IMR-90 (cell line): Measurements from ENCODE around the gene TRAF3IP1. TPM values are rescaled to one million over a fixed set of nuclear protein-coding genes. Genes with fewer than 3 reads are reported as not detected.

Experiments used
- ATAC-seq: fragments of 200-7000 bp; cut with Tn5 transposase; 2 replicates; pipeline ENCODE4 v1.9.1; 2020; ENCODE audit warnings: low read depth, mild to moderate bottlenecking, moderate library complexity
- BruUV-seq: library from RNA; stranded (reverse); fragments of 400-500 nt; replicated peaks from 2 replicates; lab custom pipeline; 2021; lab: Mats Ljungman, UMichigan
- CTCF ChIA-PET: fragments of 300-600 bp; formaldehyde crosslinking; extraction: SDS; loops from one replicate; lab custom pipeline; 2021; ENCODE audit warnings: antibody characterized with exemption; lab: Yijun Ruan, JAX
- POLR2A ChIA-PET: fragments of 300-600 bp; sonication (Branson Sonifier 250); formaldehyde crosslinking; loops from one replicate; lab custom pipeline; 2022; ENCODE audit warnings: antibody characterized with exemption; ENCODE audit not compliant: unreplicated experiment; lab: Charles Lee
- DNase-seq: peaks from one replicate; pipeline ENCODE4 v3.0.0; 2013
- H2AFZ ChIP-seq: replicated peaks from 2 replicates; pipeline ENCODE3; 2013; ENCODE audit warnings: low read length, mild to moderate bottlenecking; ENCODE audit not compliant: poor library complexity
- H2AK5ac ChIP-seq: 2 replicates; pipeline ENCODE4 v1.6.1; 2013; ENCODE audit warnings: low read depth, low read length, inconsistent platforms
- H2AK9ac ChIP-seq: replicated peaks from 2 replicates; pipeline ENCODE3; 2013; ENCODE audit warnings: mild to moderate bottlenecking, low read depth, low read length, moderate library complexity; ENCODE audit not compliant: poor library complexity
- H2BK120ac ChIP-seq: 2 replicates; pipeline ENCODE4 v1.6.1; 2013; ENCODE audit warnings: low read depth, low read length, inconsistent platforms
- H2BK15ac ChIP-seq: 3 replicates; pipeline ENCODE4 v1.6.1; 2013; ENCODE audit warnings: low read depth, low read length, inconsistent platforms
- H2BK20ac ChIP-seq: 2 replicates; pipeline ENCODE4 v1.6.1; 2013; ENCODE audit warnings: low read depth, mild to moderate bottlenecking, inconsistent platforms, low read length, moderate library complexity
- H2BK5ac ChIP-seq: 2 replicates; pipeline ENCODE4 v1.6.1; 2013; ENCODE audit warnings: mild to moderate bottlenecking, low read depth, low read length, inconsistent platforms; ENCODE audit not compliant: poor library complexity, severe bottlenecking
- H3K14ac ChIP-seq: replicated peaks from 2 replicates; pipeline ENCODE4 v1.6.1; 2013; ENCODE audit warnings: low read depth, low read length, inconsistent platforms
- H3K18ac ChIP-seq: 2 replicates; pipeline ENCODE4 v1.6.1; 2013; ENCODE audit warnings: low read depth, low read length, control low read depth
- H3K23ac ChIP-seq: 2 replicates; pipeline ENCODE4 v1.6.1; 2013; ENCODE audit warnings: low read depth, low read length, inconsistent platforms
- H3K27ac ChIP-seq: 2 replicates; pipeline ENCODE4 v1.5.1; 2013; ENCODE audit warnings: mild to moderate bottlenecking, control low read depth, low read length; ENCODE audit not compliant: insufficient read depth
- H3K27me3 ChIP-seq: 2 replicates; pipeline ENCODE4 v1.6.1; 2013; ENCODE audit warnings: low read length; ENCODE audit not compliant: control insufficient read depth, insufficient read depth
- H3K36me3 ChIP-seq: 2 replicates; pipeline ENCODE4 v1.6.1; 2013; ENCODE audit warnings: low read length, mixed read lengths; ENCODE audit not compliant: control insufficient read depth, insufficient read depth
- H3K4ac ChIP-seq: 2 replicates; pipeline ENCODE4 v1.6.1; 2013; ENCODE audit warnings: low read depth, low read length, inconsistent platforms
- H3K4me1 ChIP-seq: 2 replicates; pipeline ENCODE4 v1.6.1; 2013; ENCODE audit warnings: low read length, mixed read lengths; ENCODE audit not compliant: control insufficient read depth, insufficient read depth
- H3K4me2 ChIP-seq: 2 replicates; pipeline ENCODE4 v1.6.1; 2013; ENCODE audit warnings: low read depth, mild to moderate bottlenecking, control low read depth, low read length, moderate library complexity
- H3K4me3 ChIP-seq: 2 replicates; pipeline ENCODE4 v1.5.1; 2013; ENCODE audit warnings: low read depth, mild to moderate bottlenecking, control low read depth, low read length, moderate library complexity; ENCODE audit not compliant: insufficient read depth
- H3K56ac ChIP-seq: 2 replicates; pipeline ENCODE4 v1.6.1; 2013; ENCODE audit warnings: low read length, inconsistent platforms; ENCODE audit not compliant: insufficient read depth; ENCODE audit errors: extremely low read depth
- H3K79me1 ChIP-seq, 2 experiments: 2 replicates each; pipeline ENCODE4 v1.6.1; 2013; ENCODE audit warnings: low read length in 2 of 2, inconsistent platforms in 1 of 2, low read depth in 1 of 2
- H3K9ac ChIP-seq: 2 replicates; pipeline ENCODE4 v1.6.1; 2013; ENCODE audit warnings: low read depth, low read length, control low read depth
- H3K9me1 ChIP-seq: 2 replicates; pipeline ENCODE4 v1.6.1; 2013; ENCODE audit warnings: low read length, inconsistent platforms; ENCODE audit not compliant: insufficient read depth
- H3K9me3 ChIP-seq: 2 replicates; pipeline ENCODE4 v1.6.1; 2013; ENCODE audit warnings: low read length; ENCODE audit not compliant: control insufficient read depth, insufficient read depth
- H4K20me1 ChIP-seq: 2 replicates; pipeline ENCODE4 v1.6.1; 2013; ENCODE audit warnings: low read length, inconsistent platforms; ENCODE audit not compliant: insufficient read depth
- H4K5ac ChIP-seq: 2 replicates; pipeline ENCODE4 v1.6.1; 2013; ENCODE audit warnings: mild to moderate bottlenecking, low read depth, low read length, control low read depth
- H4K8ac ChIP-seq, 2 experiments: 2 replicates each; pipeline ENCODE4 v1.6.1; 2013; ENCODE audit warnings: low read depth in 2 of 2, low read length in 2 of 2, control low read depth in 1 of 2, inconsistent platforms in 1 of 2
- H4K91ac ChIP-seq: 2 replicates; pipeline ENCODE4 v1.6.1; 2013; ENCODE audit warnings: low read depth, low read length, inconsistent platforms; ENCODE audit not compliant: insufficient read depth
- BHLHE40 ChIP-seq: fragments of 150-350 bp; IDR thresholded peaks from 2 replicates; pipeline ENCODE4 v1.6.1; 2016; ENCODE audit warnings: mild to moderate bottlenecking, low read depth, low read length
- CEBPB ChIP-seq: IDR thresholded peaks from 2 replicates; pipeline ENCODE4 v1.6.1; 2012; ENCODE audit warnings: low read depth, low read length, improper control_type of control experiment
- CHD1 ChIP-seq: IDR thresholded peaks from 2 replicates; pipeline ENCODE4 v1.6.1; 2012; ENCODE audit warnings: low read depth, low read length, improper control_type of control experiment
- FOS ChIP-seq: fragments of 150-350 bp; IDR thresholded peaks from 2 replicates; pipeline ENCODE4 v1.6.1; 2016; ENCODE audit warnings: low read depth, low read length
- MAFK ChIP-seq: IDR thresholded peaks from 2 replicates; pipeline ENCODE4 v1.6.1; 2012; ENCODE audit warnings: low read depth, low read length, improper control_type of control experiment
- MAZ ChIP-seq: IDR thresholded peaks from 2 replicates; pipeline ENCODE4 v1.6.1; 2012; ENCODE audit warnings: low read depth, mild to moderate bottlenecking, low read length, improper control_type of control experiment, moderate library complexity, borderline replicate concordance
- MXI1 ChIP-seq: IDR thresholded peaks from 2 replicates; pipeline ENCODE4 v1.6.1; 2012; ENCODE audit warnings: low read depth, mild to moderate bottlenecking, low read length, moderate library complexity, borderline replicate concordance
- NFE2L2 ChIP-seq: fragments of 150-350 bp; IDR thresholded peaks from 2 replicates; pipeline ENCODE4 v1.6.1; 2016; ENCODE audit warnings: low read depth, mild to moderate bottlenecking, low read length
- POLR2A ChIP-seq: IDR thresholded peaks from 2 replicates; pipeline ENCODE4 v1.6.1; 2012; ENCODE audit warnings: mild to moderate bottlenecking, low read depth, low read length
- RAD21 ChIP-seq: IDR thresholded peaks from 2 replicates; pipeline ENCODE4 v1.6.1; 2012; ENCODE audit warnings: low read length, improper control_type of control experiment
- RCOR1 ChIP-seq: IDR thresholded peaks from 2 replicates; pipeline ENCODE4 v1.6.1; 2012; ENCODE audit warnings: mild to moderate bottlenecking, low read length, improper control_type of control experiment; ENCODE audit not compliant: insufficient replicate concordance
- RFX5 ChIP-seq: IDR thresholded peaks from 2 replicates; pipeline ENCODE4 v1.8.0; 2012; ENCODE audit warnings: low read depth, mild to moderate bottlenecking, low read length, moderate library complexity
- SMC3 ChIP-seq: fragments of 150-350 bp; IDR thresholded peaks from 2 replicates; pipeline ENCODE4 v1.6.1; 2016; ENCODE audit warnings: low read depth, mild to moderate bottlenecking, antibody characterized with exemption, low read length, moderate library complexity
- WGBS, 2 experiments: methylation state at CpG; one replicate each; pipeline versions ENCODE4 v1.1.5 to v1.1.7; 2013; ENCODE audit warnings: missing lambda C conversion rate in 2 of 2; ENCODE audit not compliant: insufficient read length in 1 of 2; ENCODE audit errors: extremely low coverage in 2 of 2; 5-methylcytosine and 5-hydroxymethylcytosine counted together
- dilution Hi-C: fragments of 300-500 bp; cut with HindIII; formaldehyde crosslinking; loops from one replicate; pipeline ENCODE4 v1.14.3; 2018; ENCODE audit warnings: low sequenced_read_pairs; ENCODE audit not compliant: unreplicated experiment
- in situ Hi-C: fragments of 300-500 bp; cut with MboI; formaldehyde crosslinking; loops from 3 replicates; pipeline ENCODE4 v1.14.3; 2019; ENCODE audit warnings: low sequenced_read_pairs, inconsistent platforms, mixed read lengths
- intact Hi-C: fragments of 100-400 bp; cut with micrococcal nuclease; formaldehyde crosslinking; loops from 2 replicates; pipeline ENCODE4 v1.10.0; 2022
- polyA plus RNA-seq, 3 experiments: library from polyadenylated mRNA; depleted of rRNA; stranded (reverse); fragments of >200 nt; gene quantifications; 2 replicates each; pipeline ENCODE4 v1.2.3, GENCODE V29; 2012; ENCODE audit warnings: low replicate concordance in 1 of 3
- total RNA-seq: library from RNA; depleted of rRNA; stranded (reverse); fragments of >200 nt; gene quantifications from 2 replicates; pipeline ENCODE4 v1.2.3, GENCODE V29; 2012
- TF ChIP-seq, protein P1 (sequence below): conservative IDR thresholded peaks from 2 replicates; pipeline ENCODE4 v1.5.1; 2012; ENCODE audit warnings: mild to moderate bottlenecking, low read depth, low read length, improper control_type of control experiment
- TF ChIP-seq, protein P2 (sequence below): fragments of 150-350 bp; IDR thresholded peaks from 2 replicates; pipeline ENCODE4 v1.6.1; 2016; ENCODE audit warnings: low read depth, mild to moderate bottlenecking, low read length, moderate library complexity, borderline replicate concordance
- TF ChIP-seq, protein P3 (sequence below): fragments of 150-350 bp; IDR thresholded peaks from 2 replicates; pipeline ENCODE4 v1.6.1; 2017; ENCODE audit warnings: mild to moderate bottlenecking, antibody characterized with exemption, low read length, low read depth

TRAF3IP1 gene
- total and polyA plus RNA-seq, 2 of the 4 experiments (the other 2 are of a cell fraction) = 5.9 to 8.3 TPM

DNA sequence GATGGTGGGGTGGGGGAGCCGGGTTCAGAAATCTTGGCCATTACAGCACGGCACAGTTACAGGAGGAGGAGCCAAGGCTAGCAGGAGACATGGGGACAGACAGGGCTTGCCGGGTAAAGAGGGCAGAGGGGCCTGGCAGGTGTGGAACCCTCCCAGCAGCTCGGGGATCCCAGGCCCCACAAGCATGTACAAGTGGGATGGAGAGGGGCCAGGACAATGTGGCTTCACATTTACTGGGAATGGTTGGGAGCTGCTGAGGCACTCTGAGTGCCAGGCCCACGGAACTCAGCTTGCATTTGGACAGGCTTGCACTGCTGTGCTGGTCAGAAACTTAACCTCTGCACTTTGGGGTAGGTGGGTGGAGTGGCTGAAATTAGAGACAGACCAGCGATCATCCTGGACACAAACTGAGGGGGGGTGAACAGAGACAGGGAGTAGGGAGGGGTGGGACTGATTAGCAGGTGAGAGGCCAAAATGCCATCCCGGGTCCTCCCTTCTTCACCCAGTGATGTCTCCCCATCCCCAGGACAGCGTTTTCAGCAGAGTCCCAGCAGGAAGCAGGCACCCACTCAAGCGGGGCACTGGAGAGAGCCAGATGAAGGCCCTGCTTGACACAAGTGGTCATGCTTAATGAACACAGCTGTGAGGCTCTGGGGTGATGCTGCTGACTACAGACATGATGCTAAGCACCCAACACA, 41.5 kb upstream of the TRAF3IP1 start:
- in situ Hi-C loops (no loop called here), dilution Hi-C loops (no loop called here), intact Hi-C loops (no loop called here)
- no peak overlapping the region for H3K9ac ChIP-seq
- H3K14ac ChIP-seq = no peak overlapping the region
- H2BK20ac ChIP-seq = no peak overlapping the region
- H3K79me1 ChIP-seq = peaks cover 6 to 28% of the 10 kb centered on the region in 2 experiments
- H2BK5ac ChIP-seq = no peak overlapping the region
- H3K4me3 ChIP-seq = no peak overlapping the region
- no peak overlapping the region for H2BK15ac ChIP-seq
- H2BK120ac ChIP-seq = no peak overlapping the region
- no TSS peak for BruUV-seq
- 57% methylated on average over 5 of the region's 9 CpGs; no CpG with 5 or more reads in 1 of the 2 experiments for WGBS, 2 experiments
- peaks cover 16% of the 10 kb centered on the region for H3K36me3 ChIP-seq
- no peak overlapping the region for H3K4me2 ChIP-seq
- no peak overlapping the region for H2AK9ac ChIP-seq
- H4K20me1 ChIP-seq = no peaks in the 10 kb centered on the region
- no peak overlapping the region for H3K18ac ChIP-seq
- no peak overlapping the region for H4K5ac ChIP-seq
- no peak overlapping the region for H3K56ac ChIP-seq
- no peak overlapping the region for H2AFZ ChIP-seq
- no peak overlapping the region for H3K27ac ChIP-seq
- no peak overlapping the region for H3K23ac ChIP-seq
- ATAC-seq = no peak
- ChIA-PET CTCF (interaction anchor here (1.0 kb wide), 1 partner anchor 16 kb away, joined by 3 read pairs; no protein-coding TSS in a partner anchor), POLR2A (no interaction called here)
- no peaks in the 10 kb centered on the region for H3K4me1 ChIP-seq
- no peak overlapping the region for H4K8ac ChIP-seq
- TF ChIP-seq RFX5 (no peak), MAZ (no peak), CEBPB (no peak), FOS (no peak), MXI1 (no peak), RCOR1 (no peak), RAD21 (no peak), POLR2A (no peak), BHLHE40 (no peak), NFE2L2 (no peak), SMC3 (no peak), CHD1 (no peak), MAFK (no peak)
- TF ChIP-seq, protein P1, sequence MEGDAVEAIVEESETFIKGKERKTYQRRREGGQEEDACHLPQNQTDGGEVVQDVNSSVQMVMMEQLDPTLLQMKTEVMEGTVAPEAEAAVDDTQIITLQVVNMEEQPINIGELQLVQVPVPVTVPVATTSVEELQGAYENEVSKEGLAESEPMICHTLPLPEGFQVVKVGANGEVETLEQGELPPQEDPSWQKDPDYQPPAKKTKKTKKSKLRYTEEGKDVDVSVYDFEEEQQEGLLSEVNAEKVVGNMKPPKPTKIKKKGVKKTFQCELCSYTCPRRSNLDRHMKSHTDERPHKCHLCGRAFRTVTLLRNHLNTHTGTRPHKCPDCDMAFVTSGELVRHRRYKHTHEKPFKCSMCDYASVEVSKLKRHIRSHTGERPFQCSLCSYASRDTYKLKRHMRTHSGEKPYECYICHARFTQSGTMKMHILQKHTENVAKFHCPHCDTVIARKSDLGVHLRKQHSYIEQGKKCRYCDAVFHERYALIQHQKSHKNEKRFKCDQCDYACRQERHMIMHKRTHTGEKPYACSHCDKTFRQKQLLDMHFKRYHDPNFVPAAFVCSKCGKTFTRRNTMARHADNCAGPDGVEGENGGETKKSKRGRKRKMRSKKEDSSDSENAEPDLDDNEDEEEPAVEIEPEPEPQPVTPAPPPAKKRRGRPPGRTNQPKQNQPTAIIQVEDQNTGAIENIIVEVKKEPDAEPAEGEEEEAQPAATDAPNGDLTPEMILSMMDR = no peak
- TF ChIP-seq, protein P2, sequence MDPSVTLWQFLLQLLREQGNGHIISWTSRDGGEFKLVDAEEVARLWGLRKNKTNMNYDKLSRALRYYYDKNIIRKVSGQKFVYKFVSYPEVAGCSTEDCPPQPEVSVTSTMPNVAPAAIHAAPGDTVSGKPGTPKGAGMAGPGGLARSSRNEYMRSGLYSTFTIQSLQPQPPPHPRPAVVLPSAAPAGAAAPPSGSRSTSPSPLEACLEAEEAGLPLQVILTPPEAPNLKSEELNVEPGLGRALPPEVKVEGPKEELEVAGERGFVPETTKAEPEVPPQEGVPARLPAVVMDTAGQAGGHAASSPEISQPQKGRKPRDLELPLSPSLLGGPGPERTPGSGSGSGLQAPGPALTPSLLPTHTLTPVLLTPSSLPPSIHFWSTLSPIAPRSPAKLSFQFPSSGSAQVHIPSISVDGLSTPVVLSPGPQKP = no peak
- TF ChIP-seq, protein P3, sequence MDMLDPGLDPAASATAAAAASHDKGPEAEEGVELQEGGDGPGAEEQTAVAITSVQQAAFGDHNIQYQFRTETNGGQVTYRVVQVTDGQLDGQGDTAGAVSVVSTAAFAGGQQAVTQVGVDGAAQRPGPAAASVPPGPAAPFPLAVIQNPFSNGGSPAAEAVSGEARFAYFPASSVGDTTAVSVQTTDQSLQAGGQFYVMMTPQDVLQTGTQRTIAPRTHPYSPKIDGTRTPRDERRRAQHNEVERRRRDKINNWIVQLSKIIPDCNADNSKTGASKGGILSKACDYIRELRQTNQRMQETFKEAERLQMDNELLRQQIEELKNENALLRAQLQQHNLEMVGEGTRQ = no peak
- H4K91ac ChIP-seq = no peak overlapping the region
- no peak overlapping the region for H2AK5ac ChIP-seq
- H3K9me1 ChIP-seq = no peaks in the 10 kb centered on the region; the same call in 1 of the 2 replicates
- no peak for DNase-seq
- H3K4ac ChIP-seq = no peak overlapping the region
- H3K9me3 ChIP-seq = no peaks in the 10 kb centered on the region
- no peaks in the 10 kb centered on the region for H3K27me3 ChIP-seq
